Brain pericyte (primary cell): ENCODE measurements around the gene HIP1.
"Not testable (repeated sequence)": the region's sequence is repeated elsewhere in the genome, so short reads cannot be mapped to it uniquely, and the experiment has no call there.

Experiments
- DNase-seq: peaks from one replicate; pipeline ENCODE4 v3.0.0-alpha.2; 2012; ENCODE audit warnings: low read depth, low spot score

Gene HIP1

GRCh38 chr7:75716992-75717626 is 21.6 kb downstream of the HIP1 start:
- DNase-seq, result no peak

GRCh38 chr7:75715864-75716263 is 22.9 kb downstream of the HIP1 start:
- no peak for DNase-seq

DNA sequence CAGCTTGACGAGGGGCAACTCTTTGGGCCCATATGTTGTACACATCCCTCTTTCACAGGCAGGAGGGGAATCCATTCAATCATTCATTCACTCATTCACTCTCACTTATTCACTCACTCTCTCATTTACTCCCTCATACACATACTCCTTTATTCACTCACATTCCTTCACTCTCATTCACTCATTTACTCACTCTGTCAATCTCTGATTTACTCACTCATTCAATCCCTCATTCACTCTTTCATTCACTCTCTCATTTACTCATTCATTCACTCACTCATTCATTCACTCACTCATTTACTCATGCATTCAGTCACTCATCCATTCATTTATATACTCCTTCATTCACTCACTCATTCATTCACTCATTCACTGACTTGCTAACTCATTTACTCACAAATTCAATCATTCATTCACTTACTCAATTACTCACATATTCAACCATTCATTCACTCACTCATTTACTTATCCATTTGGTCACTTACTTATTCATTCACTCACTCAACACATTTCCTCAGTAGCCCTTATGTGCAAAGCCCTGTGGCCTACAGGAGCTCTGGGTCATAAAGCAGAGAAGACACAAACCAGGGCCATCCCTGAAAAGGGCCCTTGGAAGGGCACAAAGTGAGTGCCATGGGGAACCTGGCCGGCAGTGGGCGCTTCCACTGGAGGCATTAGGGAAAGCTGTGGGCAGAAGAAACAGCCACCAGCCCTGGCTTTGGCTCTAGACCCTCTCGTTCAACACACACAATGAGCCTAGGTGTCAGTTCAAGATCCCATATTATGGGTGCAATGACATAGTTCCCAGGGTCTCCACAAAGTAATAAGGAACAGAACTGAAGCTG is 26.0 kb downstream of the HIP1 start:
- DNase-seq, result no peak

DNA sequence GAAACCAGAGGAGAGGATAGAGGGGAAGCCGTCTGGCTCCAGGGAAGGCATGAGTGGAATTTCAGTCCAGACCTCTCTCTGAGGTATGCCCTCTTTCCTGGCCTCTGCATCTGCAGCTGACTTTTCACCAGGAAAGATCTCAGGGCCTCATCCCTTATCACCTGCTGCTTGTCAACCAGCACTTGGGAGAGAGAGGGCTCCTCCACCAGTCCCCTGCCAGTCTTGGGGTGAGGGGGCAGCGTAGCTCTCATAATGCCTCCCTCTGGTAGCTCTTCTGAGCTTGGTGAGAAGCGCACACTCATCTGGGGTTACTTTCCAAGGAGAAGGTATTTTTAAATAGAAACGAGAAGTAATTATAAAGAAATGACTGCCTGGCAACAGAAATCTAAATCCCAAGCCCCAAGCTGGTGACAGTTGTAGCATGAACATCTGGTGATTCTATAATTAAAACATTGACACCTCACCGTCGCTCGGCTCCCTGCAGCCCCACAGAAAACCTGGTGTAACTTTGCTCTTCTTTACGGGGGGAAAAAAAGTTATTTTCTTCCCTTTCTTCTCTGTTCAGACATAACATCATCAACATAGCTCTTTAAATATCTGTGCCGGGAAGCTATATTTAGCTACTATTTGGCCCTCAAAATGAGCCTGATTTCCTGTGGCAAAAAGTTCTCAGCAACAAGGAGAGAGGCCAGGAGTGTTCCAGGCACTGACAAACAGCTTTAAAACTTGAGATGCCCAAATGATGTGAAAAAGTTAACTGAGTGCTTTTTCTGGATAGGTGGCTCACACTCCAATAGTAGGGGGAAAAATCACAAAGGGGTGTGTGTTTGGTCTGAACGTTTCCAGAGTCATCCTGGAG is 26.9 kb downstream of the HIP1 start:
- DNase-seq, result no peak

- DNase-seq, result no peak
These were observed 27.7 kb downstream of the HIP1 start for GRCh38 chr7:75711076-75711475.

DNA sequence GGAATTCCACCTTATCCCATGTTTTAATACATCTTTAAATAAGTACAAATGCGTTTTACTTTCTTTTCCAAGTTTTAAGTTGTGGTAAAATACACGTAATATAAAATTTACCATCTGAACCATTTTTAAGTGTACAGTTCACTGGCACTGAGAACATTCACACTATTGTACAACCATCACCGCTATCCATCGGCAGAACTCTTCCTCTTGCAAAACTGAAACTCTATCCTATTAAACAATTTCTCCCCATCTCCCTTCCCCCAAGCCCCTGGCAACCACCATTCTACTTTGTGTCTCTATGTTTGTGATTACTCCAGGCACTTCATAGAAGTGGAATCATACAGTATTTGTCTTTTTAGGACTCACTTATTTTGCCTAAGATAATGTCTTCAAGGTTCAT is 33.8 kb downstream of the HIP1 start:
- no peak for DNase-seq

GRCh38 chr7:75702515-75702914 is 36.2 kb downstream of the HIP1 start:
- no peak for DNase-seq

GRCh38 chr7:75699993-75700392 is 38.7 kb downstream of the HIP1 start:
- DNase-seq, result no peak

- no peak for DNase-seq
These were observed 40.4 kb downstream of the HIP1 start for GRCh38 chr7:75698358-75698757.

DNA sequence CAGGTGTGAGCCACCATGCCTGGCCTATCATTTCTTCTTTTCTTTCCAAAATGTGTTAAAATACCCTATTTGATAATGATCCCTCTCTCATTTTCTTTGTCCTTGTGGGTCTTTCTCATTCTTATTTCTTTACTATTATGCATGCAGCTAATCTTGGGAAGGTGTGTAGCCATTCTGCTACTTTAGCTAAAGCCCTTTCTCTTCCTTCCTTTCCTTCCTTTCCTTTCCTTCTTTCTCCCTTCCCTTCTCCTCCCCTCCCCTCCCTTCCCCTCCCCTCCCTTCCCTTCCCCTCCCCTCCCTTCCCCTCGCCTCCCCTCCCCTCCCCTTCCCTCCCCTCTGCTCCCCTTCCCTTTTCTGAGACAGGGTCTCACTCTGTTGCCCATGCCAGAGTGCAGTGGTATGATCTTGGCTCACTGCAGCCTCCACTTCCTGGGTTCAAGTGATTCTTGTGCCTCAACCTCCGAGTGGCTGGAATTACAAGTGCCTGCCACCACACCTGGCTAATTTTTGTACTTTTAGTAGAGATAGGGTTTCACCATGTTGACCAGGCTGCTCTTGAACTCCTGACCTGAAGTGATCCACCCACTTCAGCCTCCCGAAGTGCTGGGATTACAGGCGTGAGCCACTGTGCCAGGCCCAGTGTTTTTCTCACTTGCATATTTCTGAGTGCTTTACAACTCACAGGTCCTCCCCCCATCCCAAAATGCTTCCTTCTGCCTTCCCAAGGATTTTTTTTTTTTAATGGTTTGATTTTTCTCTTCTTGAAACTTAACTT is 42.3 kb downstream of the HIP1 start:
- no peak for DNase-seq

DNA sequence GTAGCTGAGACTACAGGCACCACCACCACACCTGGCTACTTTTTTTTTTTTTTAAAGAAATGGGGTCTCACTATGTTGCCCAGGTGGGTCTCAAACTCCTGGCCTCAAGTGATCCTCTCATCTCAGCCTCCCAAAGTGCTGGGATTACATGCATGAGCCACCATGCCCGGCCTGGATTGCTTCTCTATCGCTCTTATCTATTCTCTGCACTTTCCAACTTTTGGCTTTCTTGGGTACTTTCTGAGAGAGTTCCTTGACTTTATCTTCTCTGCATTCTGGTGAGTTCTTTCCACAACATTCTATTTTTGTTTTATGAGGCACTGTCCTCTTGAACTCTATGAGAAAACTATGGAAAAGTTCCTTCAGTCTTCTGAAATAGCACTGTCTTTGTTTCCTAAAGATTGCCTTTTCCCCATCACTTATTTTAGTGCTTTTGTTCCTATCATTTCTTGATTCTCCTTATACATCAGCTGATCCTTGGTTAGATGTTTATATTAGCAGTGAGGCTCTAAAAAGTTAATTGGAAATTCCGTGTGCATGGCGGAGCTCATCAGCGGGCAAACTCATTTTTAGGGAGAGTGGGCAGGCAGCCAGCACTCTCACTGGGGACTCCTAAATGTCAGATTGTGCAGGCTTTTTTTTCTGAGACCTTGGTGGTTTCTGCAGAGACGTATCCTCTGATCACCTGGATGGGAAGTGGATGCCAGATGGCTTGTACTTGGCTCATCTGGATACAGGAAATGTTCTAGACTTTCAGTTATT is 43.9 kb downstream of the HIP1 start:
- DNase-seq, result no peak

DNA sequence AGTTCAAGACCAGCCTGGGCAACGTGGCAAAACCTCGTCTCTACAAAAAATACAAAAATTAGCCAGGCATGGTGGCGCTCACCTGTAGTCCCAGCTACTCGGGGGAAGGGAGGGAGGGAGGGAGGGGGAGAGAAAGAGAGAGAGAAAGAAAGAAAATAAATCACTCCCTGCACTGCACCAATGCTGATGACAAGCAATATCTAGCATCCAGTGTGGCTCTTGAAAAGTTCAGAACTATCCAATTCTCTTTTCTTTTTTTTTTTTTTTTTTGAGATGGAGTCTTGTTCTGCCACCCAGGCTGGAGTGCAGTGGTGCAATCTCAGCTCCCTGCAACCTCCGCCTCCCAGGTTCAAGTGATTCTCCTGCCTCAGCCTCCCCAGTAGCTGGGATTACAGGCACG is 45.1 kb downstream of the HIP1 start:
- DNase-seq, result not testable (repeated sequence)

GRCh38 chr7:75691793-75692543 is 46.8 kb downstream of the HIP1 start:
- DNase-seq, result no peak

DNA sequence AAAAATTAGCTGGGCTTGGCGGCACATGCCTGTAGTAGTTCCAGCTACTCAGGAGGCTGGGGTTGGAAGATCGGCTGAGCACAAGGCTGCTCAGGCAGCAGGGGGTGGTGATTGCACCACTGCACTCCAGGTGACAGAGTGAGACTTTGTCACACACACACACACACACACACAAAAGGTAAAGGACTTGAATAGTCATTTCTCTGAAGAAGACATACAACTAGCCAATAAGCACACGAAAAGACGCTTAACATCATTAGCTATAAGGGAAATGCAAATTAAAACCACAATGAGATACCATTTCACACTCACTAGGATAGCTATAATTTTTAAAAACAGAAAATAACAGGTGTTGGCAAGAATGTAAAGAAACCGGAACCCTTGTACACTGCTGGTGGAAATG is 48.6 kb downstream of the HIP1 start:
- no peak for DNase-seq

DNA sequence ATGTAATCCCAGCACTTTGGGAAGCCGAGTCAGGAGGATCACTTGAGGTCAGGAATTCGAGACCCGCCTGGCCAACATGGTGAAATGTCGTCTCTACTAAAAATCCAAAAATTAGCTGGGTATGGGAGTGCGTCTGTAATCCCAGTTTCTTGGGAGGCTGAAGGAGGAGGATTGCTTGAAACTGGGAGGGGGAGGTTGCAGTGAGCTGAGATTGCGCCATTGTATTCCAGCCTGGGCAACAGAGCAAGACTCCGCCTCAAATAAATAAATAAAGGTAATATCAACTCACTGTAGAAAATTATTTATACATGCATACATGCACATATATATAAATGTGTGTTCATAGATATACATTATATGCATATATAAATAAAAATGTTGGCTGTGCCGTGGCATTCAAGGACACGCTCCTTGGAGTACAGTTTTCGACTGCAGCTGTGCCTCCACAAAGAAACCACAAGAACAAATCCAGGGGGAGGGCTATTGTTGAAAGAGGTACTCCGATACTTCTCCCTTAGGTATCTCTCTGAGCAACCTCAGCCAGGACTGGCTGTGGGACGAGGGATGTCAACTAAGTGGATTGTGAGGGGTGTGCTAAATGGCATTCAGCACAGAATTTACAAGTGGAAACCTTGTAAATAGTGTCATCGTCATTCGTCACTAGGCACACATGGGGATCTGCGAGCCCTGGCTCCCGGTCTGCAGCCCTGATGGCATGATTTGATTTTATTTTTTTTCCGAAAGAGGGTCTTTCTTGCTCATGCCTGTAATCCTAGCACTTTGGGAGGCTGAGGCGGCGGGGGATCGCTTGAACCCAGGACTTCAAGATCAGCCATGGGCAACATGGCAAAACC is 49.3 kb downstream of the HIP1 start:
- DNase-seq, result no peak

DNA sequence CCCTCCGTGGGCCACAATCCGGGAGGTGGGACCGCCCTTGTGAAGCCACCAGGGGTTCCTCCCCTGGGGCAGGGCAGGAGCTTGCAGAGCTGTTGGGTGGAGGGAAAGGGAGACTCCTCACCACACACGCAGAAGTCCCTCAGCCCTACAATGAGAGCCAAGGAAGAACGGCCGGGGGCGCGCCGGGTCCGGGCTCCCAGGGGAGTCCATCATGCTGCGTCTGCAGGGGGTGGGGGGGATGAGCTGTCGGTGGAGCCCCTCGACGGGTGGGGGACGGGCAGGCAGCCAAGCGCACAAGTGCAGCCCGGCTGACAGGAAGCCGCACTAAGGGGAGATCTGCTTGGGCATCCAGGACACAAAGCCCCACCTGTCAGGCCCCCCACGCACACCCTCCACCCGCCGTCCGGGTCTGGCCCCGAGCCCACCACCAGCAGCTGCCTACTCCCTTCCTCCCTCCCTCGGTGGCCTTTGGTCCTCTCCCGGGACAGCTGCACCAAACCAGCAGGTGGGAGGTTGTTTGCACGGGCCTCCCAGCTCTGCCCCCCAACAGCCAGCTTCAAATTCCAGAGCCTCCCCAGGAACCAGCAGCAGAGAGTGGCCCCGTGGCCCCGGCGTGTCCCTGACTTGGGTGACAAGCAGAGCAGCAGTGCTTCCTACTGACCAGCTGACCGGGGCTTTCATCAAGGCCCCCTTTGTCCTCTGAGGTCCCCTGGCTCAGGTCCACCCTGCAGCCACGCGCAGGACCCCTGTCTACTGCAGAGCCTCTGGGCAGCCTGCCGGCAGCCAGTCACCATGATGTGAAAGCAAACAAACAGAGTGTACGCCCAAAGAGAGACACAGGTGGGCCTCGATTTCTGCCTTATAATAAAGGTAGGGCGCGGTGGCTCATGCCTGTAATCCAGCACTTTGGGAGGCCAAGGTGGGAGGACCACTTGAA is 50.3 kb downstream of the HIP1 start:
- DNase-seq, result no peak

GRCh38 chr7:75687246-75688088 is 51.3 kb downstream of the HIP1 start:
- no peak for DNase-seq
